Body of pancreas (tissue), 4 donors: ENCODE data around the gene TXNDC11. TPM values are rescaled to one million over a fixed set of nuclear protein-coding genes. Genes with fewer than 3 reads are reported as not detected.
A peak's percentile ranks its signal among the peaks of the same experiment; 100 is the strongest.

Source experiments
- ATAC-seq: fragments of 150-250 bp; one replicate; pipeline ENCODE4 v1.9.1; 2016
- DNase-seq, 4 donors: peaks; one replicate each; pipeline ENCODE4 v3.0.0-alpha.2; 2019
- H3K27ac ChIP-seq, 4 donors: fragments of 200-600 bp; sonication (generic); 1 replicate in 3 of 4; 2 replicates in 1 of 4; pipeline versions ENCODE4 v1.5.1 to v1.6.1; 2016 to 2019; ENCODE audit warnings: mild to moderate bottlenecking in 1 of 4, mixed read lengths in 1 of 4, moderate library complexity in 1 of 4
- H3K27me3 ChIP-seq, 2 donors: fragments of 200-600 bp; sonication (generic); one replicate each; pipeline ENCODE4 v1.6.0; 2016; ENCODE audit warnings: mild to moderate bottlenecking in 1 of 2
- H3K36me3 ChIP-seq, 2 donors: fragments of 200-600 bp; sonication (generic); replicated peaks in 1 of 2; 2 replicates each; pipeline ENCODE4 v1.5.1; 2016; ENCODE audit warnings: low read depth in 2 of 2; ENCODE audit not compliant: insufficient read depth in 1 of 2
- H3K4me1 ChIP-seq: fragments of 200-600 bp; sonication (generic); one replicate; pipeline ENCODE4 v1.6.0; 2016
- H3K4me3 ChIP-seq, 2 donors: fragments of 200-600 bp; sonication (generic); 1 replicate in 1 of 2; 2 replicates in 1 of 2; pipeline ENCODE4 v1.5.1; 2016 to 2019
- H3K9me3 ChIP-seq, 3 donors: fragments of 200-600 bp; sonication (generic); 1 replicate in 2 of 3; 2 replicates in 1 of 3; pipeline ENCODE4 v1.5.1; 2016
- CTCF ChIP-seq, 7 experiments: fragments of 450-650 bp in 4 of 7; fragments of 200-600 bp in 3 of 7; sonication (generic) in 3 of 7; IDR thresholded peaks; one replicate each; pipeline ENCODE4 v1.5.1; 2016 to 2019; ENCODE audit warnings: antibody characterized with exemption in 7 of 7
- POLR2A ChIP-seq, 3 donors: fragments of 450-650 bp; IDR thresholded peaks; one replicate each; pipeline ENCODE4 v1.6.1; 2016; ENCODE audit warnings: antibody characterized with exemption in 3 of 3, mild to moderate bottlenecking in 2 of 3
- WGBS, 2 donors: methylation state at CpG; one replicate each; pipeline ENCODE4 v1.1.5; 2017; 5-methylcytosine and 5-hydroxymethylcytosine counted together
- intact Hi-C: fragments of 100-400 bp; cut with DNase I; formaldehyde crosslinking; loops from one replicate; pipeline ENCODE4 v1.15.1; 2023
- total RNA-seq, 2 donors: library from RNA; depleted of rRNA; stranded (reverse); fragments of >200 nt; gene quantifications; one replicate each; pipeline ENCODE4 v1.1.0, GENCODE V29; 2016

The TXNDC11 gene
- total RNA-seq, 2 donors from 2014 or later: 38.4 to 90.3 TPM

DNA sequence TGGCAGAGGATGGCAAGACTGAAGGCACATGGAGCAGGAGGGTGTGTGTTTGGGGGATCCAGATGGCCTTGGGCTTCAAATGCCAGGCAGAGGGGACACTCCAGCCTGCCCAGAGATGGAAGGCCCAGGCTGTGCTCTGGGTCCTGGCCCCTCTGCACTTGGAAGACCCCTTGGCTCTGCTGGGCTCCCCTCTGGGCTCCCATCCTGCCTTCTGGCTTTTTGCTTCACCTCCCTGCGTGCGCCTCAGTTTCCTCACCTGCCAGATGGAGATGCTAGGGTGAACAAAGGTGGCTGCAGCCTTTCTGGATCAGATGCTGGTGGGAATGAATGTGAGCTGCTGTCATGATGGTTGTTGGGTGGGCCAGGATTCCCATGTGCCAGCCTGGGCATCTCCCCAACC lies 71.4 kb downstream of the TXNDC11 start:
- no peak for ATAC-seq
- WGBS, 2 donors: 94% methylated on average over 2 of the region's 2 CpGs; no CpG with 5 or more reads in 1 of the 2 donors
- Histone ChIP-seq H3K9me3 (no peaks in the 10 kb centered on the region), H3K36me3 (peaks cover 0 to 2% of the 10 kb centered on the region in 2 donors), H3K4me1 (peaks cover 65% of the 10 kb centered on the region), H3K27ac (peak overlapping the region in 1 of 4 donors; percentile 25), H3K27me3 (no peaks in the 10 kb centered on the region), H3K4me3 (no peak overlapping the region)
- TF ChIP-seq POLR2A (IDR thresholded peaks at IDR 0.05): no peak
- no peak for TF ChIP-seq CTCF (IDR thresholded peaks at IDR 0.05)
- no peak for DNase-seq
- intact Hi-C loops: no loop called here

DNA sequence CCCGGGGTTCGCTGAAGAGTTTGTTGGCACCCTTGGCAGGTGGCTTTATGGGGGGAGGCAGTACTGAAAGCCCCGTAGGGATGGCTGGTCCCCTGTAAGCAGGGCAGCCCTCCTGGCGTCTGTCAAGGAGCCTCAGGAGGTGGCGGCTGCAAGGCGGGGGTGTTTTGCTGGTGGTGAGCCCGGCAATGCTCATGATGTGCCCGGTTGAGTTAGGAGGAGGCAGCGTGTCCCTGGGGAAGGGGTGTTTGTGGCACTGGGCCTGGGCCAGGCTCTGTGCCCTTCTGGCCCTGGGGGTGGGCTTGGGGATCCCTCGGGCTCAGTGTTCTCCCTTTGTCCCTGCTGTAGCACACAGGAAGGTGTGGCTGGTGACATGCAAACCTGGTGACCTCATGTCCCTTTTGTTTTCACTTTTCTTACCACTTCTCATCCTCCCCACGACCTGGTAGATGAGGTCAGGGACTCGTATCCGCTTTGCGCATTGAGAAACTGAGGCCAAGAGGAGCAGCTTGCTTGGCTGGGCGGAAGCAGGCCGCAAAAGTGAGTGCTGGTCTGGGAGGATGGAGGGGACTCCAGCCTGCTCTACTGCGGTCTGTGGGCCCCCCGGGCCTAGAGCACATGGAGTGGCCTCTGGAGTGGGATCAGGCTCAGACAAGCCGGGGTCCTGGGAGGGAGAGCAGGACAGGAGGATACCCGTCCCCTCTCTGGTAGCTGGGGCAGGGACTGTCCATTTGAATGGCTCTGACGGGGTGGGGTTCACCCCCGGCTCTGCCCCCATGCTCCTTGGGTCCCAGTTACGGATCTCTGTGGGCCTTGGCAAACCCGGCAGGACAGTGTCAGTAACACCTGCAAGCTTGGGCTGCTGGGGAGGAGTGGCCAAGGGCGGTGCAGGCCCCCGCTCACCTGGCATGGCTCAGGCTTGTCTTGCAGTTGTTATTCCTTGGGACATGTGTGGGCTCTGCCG lies 72.2 kb downstream of the TXNDC11 start:
- ATAC-seq: no peak
- peak overlapping the region in 3 of 4 donors; percentile 27 to 58 (median 44) for H3K27ac ChIP-seq
- H3K36me3 ChIP-seq: no peaks in the 10 kb centered on the region
- no peaks in the 10 kb centered on the region for H3K27me3 ChIP-seq
- 73 to 76% methylated on average over 12 to 26 of the region's 27 CpGs for WGBS, 2 donors
- no peak for TF ChIP-seq CTCF (IDR thresholded peaks at IDR 0.05)
- TF ChIP-seq POLR2A (IDR thresholded peaks at IDR 0.05): no peak
- no peak overlapping the region for H3K4me3 ChIP-seq
- H3K9me3 ChIP-seq: no peaks in the 10 kb centered on the region
- peaks cover 57% of the 10 kb centered on the region for H3K4me1 ChIP-seq
- peak in 2 of 4 donors; percentile 59 to 74 for DNase-seq
- intact Hi-C loops: no loop called here

DNA sequence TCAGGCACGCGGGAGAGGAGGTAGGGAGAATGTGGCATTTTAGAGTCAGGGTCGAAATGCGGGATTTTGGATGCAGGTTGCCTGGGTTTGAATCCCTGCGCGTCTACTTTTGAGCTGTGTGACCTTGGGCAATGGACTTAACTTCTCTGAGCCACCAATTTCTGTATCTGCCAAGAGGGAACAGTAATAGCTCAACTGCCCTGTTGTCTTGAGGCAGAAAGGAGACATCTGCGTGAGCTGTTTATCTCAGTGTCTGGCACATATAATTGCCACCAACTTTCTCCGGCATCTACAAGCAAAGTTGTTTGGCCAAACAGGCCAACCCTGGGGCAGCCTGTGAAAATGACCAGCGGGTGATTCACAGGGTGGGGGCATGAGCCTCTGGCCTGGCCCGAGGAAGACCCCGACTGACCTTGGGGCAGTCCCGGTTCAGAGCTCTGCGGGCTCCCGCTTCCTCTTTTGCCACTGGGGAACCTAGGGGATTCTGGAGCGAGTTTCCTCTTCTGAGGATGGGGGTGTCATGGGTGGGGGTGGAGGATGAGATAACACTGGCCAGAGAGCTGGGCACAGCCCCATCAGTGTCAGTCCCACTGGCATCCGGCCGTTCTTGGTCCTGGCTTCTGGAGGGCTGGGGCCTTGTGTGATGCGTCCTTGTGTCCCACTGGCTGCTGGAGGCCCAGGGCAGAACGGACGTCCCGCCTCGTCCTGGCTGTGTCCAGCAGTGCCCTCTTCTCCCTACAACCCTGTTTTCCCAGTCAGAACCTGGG lies 73.1 kb downstream of the TXNDC11 start:
- ATAC-seq: no peak
- peaks cover 48% of the 10 kb centered on the region for H3K4me1 ChIP-seq

More for the DNA sequence above, 73.1 kb downstream of the TXNDC11 start:
- Histone ChIP-seq H3K27ac (peak overlapping the region; percentile 27 to 58 (median 46)), H3K27me3 (no peaks in the 10 kb centered on the region), H3K4me3 (peak overlapping the region in 1 of 2 donors; percentile 65), H3K9me3 (no peaks in the 10 kb centered on the region), H3K36me3 (no peaks in the 10 kb centered on the region)
- WGBS, 2 donors: 37 to 40% methylated on average over 10 to 22 of the region's 22 CpGs
- peak in 3 of 4 donors; percentile 38 to 70 (median 50) for DNase-seq
- intact Hi-C loops: no loop called here
- TF ChIP-seq CTCF (IDR thresholded peaks at IDR 0.05) (no peak), POLR2A (IDR thresholded peaks at IDR 0.05) (no peak)
